ENCODE results near the gene RPL27. TPM values are rescaled to one million over a fixed set of nuclear protein-coding genes. Genes with fewer than 3 reads are reported as not detected.

Gene RPL27
- total and polyA plus RNA-seq, 3 donors from 2014 or later, result 457 to 1,036 (median 634) TPM

DNA sequence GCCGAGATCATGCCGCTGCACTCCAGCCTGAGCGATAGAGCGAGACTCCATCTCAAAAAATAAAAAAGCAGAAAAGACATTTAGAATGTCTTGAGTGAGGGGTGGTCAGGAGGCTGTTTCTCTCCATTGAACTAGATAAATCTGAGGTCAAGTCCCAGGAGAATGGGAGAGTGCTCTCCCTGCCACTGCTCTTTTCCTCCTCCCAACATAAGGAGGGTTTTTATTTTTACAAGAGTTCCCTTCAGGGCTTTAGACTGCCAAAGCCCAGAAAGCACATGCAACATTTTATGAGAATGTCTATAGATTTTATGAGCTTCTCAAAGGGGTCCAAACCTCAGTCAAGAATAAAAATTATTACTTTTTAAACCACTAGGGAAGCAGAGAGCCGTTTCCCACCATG lies 28.4 kb downstream of the RPL27 start:
- peaks cover 5% of the 10 kb centered on the region for H3K4me1 ChIP-seq
- no peaks in the 10 kb centered on the region for H3K9me3 ChIP-seq
- no peak for DNase-seq
- TF ChIP-seq, protein P1, sequence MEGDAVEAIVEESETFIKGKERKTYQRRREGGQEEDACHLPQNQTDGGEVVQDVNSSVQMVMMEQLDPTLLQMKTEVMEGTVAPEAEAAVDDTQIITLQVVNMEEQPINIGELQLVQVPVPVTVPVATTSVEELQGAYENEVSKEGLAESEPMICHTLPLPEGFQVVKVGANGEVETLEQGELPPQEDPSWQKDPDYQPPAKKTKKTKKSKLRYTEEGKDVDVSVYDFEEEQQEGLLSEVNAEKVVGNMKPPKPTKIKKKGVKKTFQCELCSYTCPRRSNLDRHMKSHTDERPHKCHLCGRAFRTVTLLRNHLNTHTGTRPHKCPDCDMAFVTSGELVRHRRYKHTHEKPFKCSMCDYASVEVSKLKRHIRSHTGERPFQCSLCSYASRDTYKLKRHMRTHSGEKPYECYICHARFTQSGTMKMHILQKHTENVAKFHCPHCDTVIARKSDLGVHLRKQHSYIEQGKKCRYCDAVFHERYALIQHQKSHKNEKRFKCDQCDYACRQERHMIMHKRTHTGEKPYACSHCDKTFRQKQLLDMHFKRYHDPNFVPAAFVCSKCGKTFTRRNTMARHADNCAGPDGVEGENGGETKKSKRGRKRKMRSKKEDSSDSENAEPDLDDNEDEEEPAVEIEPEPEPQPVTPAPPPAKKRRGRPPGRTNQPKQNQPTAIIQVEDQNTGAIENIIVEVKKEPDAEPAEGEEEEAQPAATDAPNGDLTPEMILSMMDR (IDR thresholded peaks at IDR 0.05), result no peak
- TF ChIP-seq POLR2A (IDR thresholded peaks at IDR 0.05), result no peak
- intact Hi-C loops (cut with DNase I; ENCODE audit: low total_unique reads), result no loop called here
- no peaks in the 10 kb centered on the region for H3K27me3 ChIP-seq
- no peak overlapping the region for H3K4me3 ChIP-seq
- H3K36me3 ChIP-seq (ENCODE audit: low read depth, missing control alignments), result no peaks in the 10 kb centered on the region
- no peak overlapping the region for H3K27ac ChIP-seq
- WGBS, 2 donors, result 78 to 80% methylated on average over 5 of the region's 5 CpGs

DNA sequence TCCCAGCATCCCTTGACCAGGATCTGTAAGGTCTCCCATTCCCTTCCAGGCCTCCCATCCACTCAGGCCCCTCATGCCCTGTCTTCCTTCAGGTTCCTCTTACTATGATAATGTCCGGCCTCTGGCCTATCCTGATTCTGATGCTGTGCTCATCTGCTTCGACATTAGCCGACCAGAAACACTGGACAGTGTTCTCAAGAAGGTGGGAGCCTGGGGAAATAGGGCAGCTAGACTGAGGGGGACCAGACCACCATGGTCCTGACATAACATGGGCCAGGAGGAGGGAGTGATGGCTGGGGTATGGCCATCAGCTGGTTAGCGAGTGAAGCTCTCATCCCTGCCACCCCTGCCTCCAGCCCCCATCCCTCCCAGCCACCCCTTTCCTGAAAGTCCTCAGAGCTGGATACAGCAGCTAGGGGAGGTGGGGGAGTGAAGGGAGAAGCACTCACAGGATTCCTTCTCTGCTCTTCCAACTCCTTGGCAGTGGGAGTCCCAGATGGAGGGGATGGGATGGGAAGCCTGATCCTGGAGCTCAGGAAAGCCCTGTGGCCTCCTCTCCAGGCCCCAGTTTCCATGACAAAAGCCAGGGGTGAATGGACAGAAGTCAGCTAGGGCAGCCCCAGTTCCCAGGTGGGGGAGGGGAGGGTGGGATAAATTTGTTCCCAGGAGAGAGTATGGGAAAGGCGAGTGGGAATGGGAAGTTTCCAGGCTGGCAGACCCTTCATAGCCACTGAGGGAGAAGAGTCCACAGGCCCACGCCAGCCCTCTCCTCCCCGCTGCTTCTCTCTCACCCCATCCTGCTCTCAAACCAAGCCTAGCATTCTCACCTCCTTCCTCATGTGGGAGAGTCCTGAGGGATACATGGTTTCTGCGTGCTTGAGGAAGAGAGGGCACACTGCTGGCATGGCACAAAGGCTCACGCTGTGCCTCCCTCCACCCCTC lies 29.1 kb downstream of the RPL27 start:
- TF ChIP-seq, protein P1 (IDR thresholded peaks at IDR 0.05), result no peak
- TF ChIP-seq POLR2A (IDR thresholded peaks at IDR 0.05), result no peak
- H3K27me3 ChIP-seq, result no peaks in the 10 kb centered on the region
- no peaks in the 10 kb centered on the region for H3K36me3 ChIP-seq (ENCODE audit: low read depth, missing control alignments)
- no peak overlapping the region for H3K27ac ChIP-seq
- WGBS, 2 donors, result 75 to 76% methylated on average over 9 of the region's 9 CpGs
- H3K4me3 ChIP-seq, result no peak overlapping the region
- H3K4me1 ChIP-seq, result peaks cover 4% of the 10 kb centered on the region
- intact Hi-C loops (cut with DNase I; ENCODE audit: low total_unique reads), result no loop called here
- H3K9me3 ChIP-seq, result no peaks in the 10 kb centered on the region
- no peak for DNase-seq

DNA sequence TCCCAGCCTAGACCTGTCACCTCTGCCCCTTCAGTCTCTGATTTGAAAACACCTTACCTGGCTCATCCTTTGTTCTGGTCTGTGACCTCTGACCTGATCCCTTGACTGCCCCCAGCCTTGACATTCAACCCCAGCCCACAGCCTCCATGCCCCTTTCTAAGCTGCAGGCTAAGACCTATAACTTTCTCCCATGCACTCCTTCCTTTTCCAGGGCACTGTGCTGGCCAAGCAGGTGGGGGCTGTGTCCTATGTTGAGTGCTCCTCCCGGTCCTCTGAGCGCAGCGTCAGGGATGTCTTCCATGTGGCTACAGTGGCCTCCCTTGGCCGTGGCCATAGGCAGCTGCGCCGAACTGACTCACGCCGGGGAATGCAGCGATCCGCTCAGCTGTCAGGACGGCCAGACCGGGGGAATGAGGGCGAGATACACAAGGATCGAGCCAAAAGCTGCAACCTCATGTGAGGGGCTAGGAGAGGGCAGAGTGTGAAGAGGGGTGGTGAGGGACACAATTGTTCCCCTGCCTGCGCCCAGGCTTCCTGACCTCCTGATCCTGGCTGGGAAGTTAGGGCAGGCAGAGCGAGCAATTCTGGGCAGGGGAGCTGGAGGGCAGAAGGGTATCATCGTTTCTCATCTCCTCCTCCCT lies 30.1 kb downstream of the RPL27 start:
- no peak for TF ChIP-seq POLR2A (IDR thresholded peaks at IDR 0.05)
- TF ChIP-seq, protein P1 (IDR thresholded peaks at IDR 0.05), result no peak
- H3K27ac ChIP-seq, result no peak overlapping the region
- H3K4me1 ChIP-seq, result no peaks in the 10 kb centered on the region
- no peaks in the 10 kb centered on the region for H3K9me3 ChIP-seq
- intact Hi-C loops (cut with DNase I; ENCODE audit: low total_unique reads), result no loop called here
- H3K4me3 ChIP-seq, result no peak overlapping the region
- no peak for DNase-seq
- no peaks in the 10 kb centered on the region for H3K27me3 ChIP-seq
- no peaks in the 10 kb centered on the region for H3K36me3 ChIP-seq (ENCODE audit: low read depth, missing control alignments)
- 87 to 92% methylated on average over 17 of the region's 17 CpGs for WGBS, 2 donors

DNA sequence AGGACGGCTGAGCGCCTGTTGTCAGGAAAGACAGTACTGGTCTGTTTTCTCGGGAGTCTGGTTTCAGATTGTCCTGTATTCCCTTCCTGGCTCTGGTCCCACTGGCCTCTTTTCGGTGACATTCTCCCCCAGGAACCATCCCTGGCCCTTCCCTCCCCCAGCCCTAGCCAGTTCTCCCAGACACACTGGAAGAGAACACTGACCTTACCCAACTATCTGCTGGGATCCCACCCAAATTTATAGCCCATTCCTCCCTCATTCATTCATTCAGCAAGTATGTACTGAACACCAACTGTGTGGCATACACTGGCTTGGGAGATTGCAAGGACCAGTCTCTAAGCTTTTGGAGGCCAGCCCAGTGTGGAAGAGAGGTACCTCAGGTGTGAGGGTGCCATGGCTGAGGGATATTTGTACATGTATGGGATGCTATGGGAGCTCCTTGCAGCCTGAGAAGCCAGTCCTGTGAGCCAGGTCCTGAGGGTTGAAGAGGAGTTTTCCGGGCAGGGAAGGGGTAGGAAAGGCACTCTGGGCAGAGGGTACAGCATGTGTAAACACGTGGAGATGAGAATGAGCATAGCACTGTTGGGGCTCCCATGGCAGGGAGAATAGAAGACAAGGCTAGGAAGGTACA lies 32.0 kb downstream of the RPL27 start:
- no peaks in the 10 kb centered on the region for H3K27me3 ChIP-seq
- DNase-seq, result no peak
- intact Hi-C loops (cut with DNase I; ENCODE audit: low total_unique reads), result no loop called here
- TF ChIP-seq, protein P1 (IDR thresholded peaks at IDR 0.05), result no peak
- TF ChIP-seq POLR2A (IDR thresholded peaks at IDR 0.05), result no peak
- no peak overlapping the region for H3K4me3 ChIP-seq
- WGBS, 2 donors, result 61 to 69% methylated on average over 6 of the region's 6 CpGs
- H3K9me3 ChIP-seq, result no peaks in the 10 kb centered on the region
- H3K27ac ChIP-seq, result no peak overlapping the region
- H3K36me3 ChIP-seq (ENCODE audit: low read depth, missing control alignments), result no peaks in the 10 kb centered on the region
- peaks cover 8% of the 10 kb centered on the region for H3K4me1 ChIP-seq
